GM12878 (cell line): Measurements from ENCODE around the gene DESI1. TPM values are rescaled to one million over a fixed set of nuclear protein-coding genes. Genes with fewer than 3 reads are reported as not detected.

Source experiments
- BHLHE40 ChIP-seq, 2 experiments: fragments of 450-650 bp in 1 of 2; IDR thresholded peaks; 2 replicates each; pipeline ENCODE4 v1.6.1; 2011 to 2017; ENCODE audit warnings: low read depth in 2 of 2, borderline replicate concordance in 1 of 2, improper control_type of control experiment in 1 of 2, low read length in 1 of 2, mild to moderate bottlenecking in 1 of 2
- CHD4 ChIP-seq: fragments of 200-600 bp; sonication (generic); IDR thresholded peaks from 2 replicates; pipeline ENCODE4 v1.6.1; 2016; ENCODE audit warnings: mild to moderate bottlenecking
- FOS ChIP-seq: IDR thresholded peaks from 3 replicates; pipeline ENCODE4 v1.6.1; 2011; ENCODE audit warnings: borderline replicate concordance; ENCODE audit not compliant: insufficient read length; ENCODE audit errors: extremely low read depth
- JUND ChIP-seq: IDR thresholded peaks from 2 replicates; pipeline ENCODE4 v1.6.1; 2012; ENCODE audit warnings: low read depth, mild to moderate bottlenecking, low read length, improper control_type of control experiment, moderate library complexity
- MEF2A ChIP-seq: IDR thresholded peaks from 2 replicates; pipeline ENCODE4 v1.6.1; 2011; ENCODE audit warnings: low read depth, mild to moderate bottlenecking, low read length, moderate library complexity; ENCODE audit not compliant: insufficient read depth
- MEF2B ChIP-seq: fragments of 450-650 bp; IDR thresholded peaks from 2 replicates; pipeline ENCODE4 v1.6.1; 2018; ENCODE audit warnings: mild to moderate bottlenecking, moderate library complexity; ENCODE audit not compliant: partially characterized antibody, poor library complexity, severe bottlenecking
- NFXL1 ChIP-seq: fragments of 450-650 bp; IDR thresholded peaks from 2 replicates; pipeline ENCODE4 v1.6.1; 2017; ENCODE audit warnings: antibody characterized with exemption, mild to moderate bottlenecking, borderline replicate concordance
- NR2C2 ChIP-seq: IDR thresholded peaks from 2 replicates; pipeline ENCODE4 v1.6.1; 2011; ENCODE audit warnings: borderline replicate concordance, low read depth; ENCODE audit not compliant: control insufficient read depth, insufficient read length
- NR2F1 ChIP-seq: fragments of 450-650 bp; conservative IDR thresholded peaks from 2 replicates; pipeline ENCODE4 v1.6.1; 2017; ENCODE audit warnings: mild to moderate bottlenecking
- NRF1 ChIP-seq: conservative IDR thresholded peaks from 2 replicates; pipeline ENCODE4 v1.6.1; 2011; ENCODE audit warnings: mild to moderate bottlenecking, low read depth, low read length, improper control_type of control experiment
- PML ChIP-seq: IDR thresholded peaks from 2 replicates; pipeline ENCODE4 v1.6.1; 2012; ENCODE audit warnings: low read length, inconsistent platforms
- RB1 ChIP-seq: fragments of 450-650 bp; formaldehyde crosslinking; IDR thresholded peaks from 2 replicates; pipeline ENCODE4 v1.6.1; 2017; ENCODE audit warnings: mild to moderate bottlenecking, borderline replicate concordance
- RBBP5 ChIP-seq: fragments of 200-600 bp; sonication (generic); conservative IDR thresholded peaks from 2 replicates; pipeline ENCODE4 v1.6.1; 2016
- SIX5 ChIP-seq: IDR thresholded peaks from 2 replicates; pipeline ENCODE4 v1.6.1; 2011; ENCODE audit warnings: mild to moderate bottlenecking, low read depth, low read length, moderate library complexity; ENCODE audit not compliant: severe bottlenecking
- SMAD1 ChIP-seq: fragments of 450-650 bp; IDR thresholded peaks from 2 replicates; pipeline ENCODE4 v1.6.1; 2018; ENCODE audit warnings: mild to moderate bottlenecking, low read depth; ENCODE audit not compliant: partially characterized antibody
- TBL1XR1 ChIP-seq: IDR thresholded peaks from 2 replicates; pipeline ENCODE4 v1.6.1; 2012; ENCODE audit warnings: low read depth, low read length, improper control_type of control experiment
- TCF12 ChIP-seq: IDR thresholded peaks from 2 replicates; pipeline ENCODE4 v1.6.1; 2011; ENCODE audit warnings: low read depth, mild to moderate bottlenecking, low read length
- YY1 ChIP-seq: IDR thresholded peaks from 2 replicates; pipeline ENCODE4 v1.6.1; 2011; ENCODE audit warnings: low read depth, mild to moderate bottlenecking, low read length
- polyA plus RNA-seq, 11 experiments: library from polyadenylated mRNA; depleted of rRNA in 4 of 11; unstranded in 6 of 11; stranded (reverse) in 5 of 11; fragments of >200 nt; fragmentation: Nextera tagmentation in 4 of 11; fragmentation: Illumina TruSeq in 1 of 11; extraction: Ambion mirVana in 4 of 11; extraction: Trizol in 1 of 11; gene quantifications; 1 replicate in 1 of 11; 2 replicates in 10 of 11; pipeline versions ENCODE4 v1.2.1 to v1.2.3, GENCODE V29; 2011 to 2016; ENCODE audit warnings: inconsistent platforms in 2 of 11, missing spikeins in 2 of 11, low read depth in 1 of 11
- total RNA-seq, 4 experiments: library from RNA; depleted of rRNA in 3 of 4; stranded (reverse); fragments of >200 nt in 3 of 4; fragmentation: Illumina TruSeq in 1 of 4; extraction: Trizol in 1 of 4; gene quantifications; 2 replicates each; pipeline versions ENCODE4 v1.2.1 to v1.2.3, GENCODE V29; 2013 to 2021
- TF ChIP-seq, protein P1 (sequence below): fragments of 450-650 bp; IDR thresholded peaks from 2 replicates; pipeline ENCODE4 v1.6.1; 2017; ENCODE audit warnings: low read depth, mild to moderate bottlenecking, moderate library complexity
- TF ChIP-seq, protein P2 (sequence below): fragments of 450-650 bp; IDR thresholded peaks from 2 replicates; pipeline ENCODE4 v1.6.1; 2018; ENCODE audit warnings: borderline replicate concordance, mild to moderate bottlenecking; ENCODE audit not compliant: partially characterized antibody
- TF ChIP-seq, protein P3 (sequence below), 3 experiments: IDR thresholded peaks in 2 of 3; conservative IDR thresholded peaks in 1 of 3; 2 replicates each; pipeline ENCODE4 v1.5.1; 2011; ENCODE audit warnings: low read depth in 3 of 3, low read length in 3 of 3, mild to moderate bottlenecking in 3 of 3, control low read depth in 2 of 3, moderate library complexity in 2 of 3, inconsistent platforms in 1 of 3, mixed read lengths in 1 of 3; ENCODE audit not compliant: control insufficient read depth in 2 of 3, insufficient read depth in 1 of 3; ENCODE audit errors: extremely low read depth in 1 of 3
- TF ChIP-seq, protein P4 (sequence below): fragments of 450-650 bp; IDR thresholded peaks from 2 replicates; pipeline ENCODE4 v1.6.1; 2017; ENCODE audit warnings: mild to moderate bottlenecking

DESI1 gene
- total and polyA plus RNA-seq, 10 of the 15 experiments (the other 5 are each of a cell fraction or from before 2014, with no cell fraction given): 8.0 to 76.8 (median 40.6) TPM

DNA sequence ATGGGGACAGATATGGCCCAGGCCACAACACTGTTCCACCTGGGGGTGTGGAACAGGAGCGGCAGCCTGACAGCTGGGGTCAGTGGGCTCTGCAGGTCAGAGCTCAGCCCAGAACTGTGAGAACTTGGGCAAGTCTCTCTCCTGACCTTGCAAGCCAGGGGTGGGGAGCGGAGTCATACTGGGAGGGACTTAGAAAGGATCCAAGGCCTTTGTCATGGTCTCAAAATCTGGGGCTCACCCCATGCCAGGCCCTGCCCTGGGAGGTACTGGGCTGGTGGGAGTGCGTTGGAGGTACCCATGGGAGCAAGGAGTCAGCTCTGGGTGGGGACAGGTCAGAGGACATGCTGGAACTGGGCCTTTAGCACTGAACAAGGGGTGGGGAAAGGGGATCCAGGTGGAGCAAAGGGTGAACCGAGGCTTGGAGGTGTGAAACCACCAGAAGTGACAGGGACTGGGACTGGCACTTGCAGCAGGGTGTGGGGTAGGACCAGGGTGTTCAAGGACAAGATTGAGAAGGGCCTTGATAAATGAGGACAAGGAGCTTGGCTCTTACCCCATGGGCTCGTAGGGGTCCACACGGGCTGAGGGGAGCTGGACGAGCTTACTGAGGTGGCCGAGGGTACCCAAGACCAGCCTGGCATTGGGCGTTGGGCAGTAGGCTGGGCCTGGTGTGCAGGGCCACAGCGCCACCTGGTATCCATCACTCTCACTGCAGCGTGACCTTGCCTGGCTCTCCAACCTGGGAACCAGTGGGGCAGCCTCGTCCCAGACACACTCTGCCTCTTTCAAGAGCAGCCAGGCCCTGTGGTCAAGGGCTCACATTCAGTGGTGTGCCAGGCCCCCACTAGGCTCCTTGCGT is 23.8 kb downstream of the DESI1 start (continued):
- TF ChIP-seq, protein P1, sequence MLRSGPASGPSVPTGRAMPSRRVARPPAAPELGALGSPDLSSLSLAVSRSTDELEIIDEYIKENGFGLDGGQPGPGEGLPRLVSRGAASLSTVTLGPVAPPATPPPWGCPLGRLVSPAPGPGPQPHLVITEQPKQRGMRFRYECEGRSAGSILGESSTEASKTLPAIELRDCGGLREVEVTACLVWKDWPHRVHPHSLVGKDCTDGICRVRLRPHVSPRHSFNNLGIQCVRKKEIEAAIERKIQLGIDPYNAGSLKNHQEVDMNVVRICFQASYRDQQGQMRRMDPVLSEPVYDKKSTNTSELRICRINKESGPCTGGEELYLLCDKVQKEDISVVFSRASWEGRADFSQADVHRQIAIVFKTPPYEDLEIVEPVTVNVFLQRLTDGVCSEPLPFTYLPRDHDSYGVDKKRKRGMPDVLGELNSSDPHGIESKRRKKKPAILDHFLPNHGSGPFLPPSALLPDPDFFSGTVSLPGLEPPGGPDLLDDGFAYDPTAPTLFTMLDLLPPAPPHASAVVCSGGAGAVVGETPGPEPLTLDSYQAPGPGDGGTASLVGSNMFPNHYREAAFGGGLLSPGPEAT: no peak
- TF ChIP-seq, protein P2, sequence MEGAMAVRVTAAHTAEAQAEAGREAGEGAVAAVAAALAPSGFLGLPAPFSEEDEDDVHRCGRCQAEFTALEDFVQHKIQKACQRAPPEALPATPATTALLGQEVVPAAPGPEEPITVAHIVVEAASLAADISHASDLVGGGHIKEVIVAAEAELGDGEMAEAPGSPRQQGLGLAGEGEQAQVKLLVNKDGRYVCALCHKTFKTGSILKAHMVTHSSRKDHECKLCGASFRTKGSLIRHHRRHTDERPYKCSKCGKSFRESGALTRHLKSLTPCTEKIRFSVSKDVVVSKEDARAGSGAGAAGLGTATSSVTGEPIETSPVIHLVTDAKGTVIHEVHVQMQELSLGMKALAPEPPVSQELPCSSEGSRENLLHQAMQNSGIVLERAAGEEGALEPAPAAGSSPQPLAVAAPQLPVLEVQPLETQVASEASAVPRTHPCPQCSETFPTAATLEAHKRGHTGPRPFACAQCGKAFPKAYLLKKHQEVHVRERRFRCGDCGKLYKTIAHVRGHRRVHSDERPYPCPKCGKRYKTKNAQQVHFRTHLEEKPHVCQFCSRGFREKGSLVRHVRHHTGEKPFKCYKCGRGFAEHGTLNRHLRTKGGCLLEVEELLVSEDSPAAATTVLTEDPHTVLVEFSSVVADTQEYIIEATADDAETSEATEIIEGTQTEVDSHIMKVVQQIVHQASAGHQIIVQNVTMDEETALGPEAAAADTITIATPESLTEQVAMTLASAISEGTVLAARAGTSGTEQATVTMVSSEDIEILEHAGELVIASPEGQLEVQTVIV: no peak
- TF ChIP-seq YY1 (no peak), RB1 (no peak), MEF2A (no peak), NRF1 (no peak), NR2C2 (no peak), RBBP5 (no peak), TBL1XR1 (no peak), BHLHE40 (IDR thresholded peaks at IDR 0.05; ENCODE audit: borderline replicate concordance in 1 of 2, low read depth in 2 of 2, low read length in 1 of 2) (peak in 1 of 2 experiments; percentile 24; a peak in 1 of 4 replicates), SIX5 (no peak), NR2F1 (0 out of 2 replicates have a peak, but pooled peaks have one; percentile 30), PML (no peak), NFXL1 (no peak), JUND (no peak), TCF12 (no peak), CHD4 (no peak), SMAD1 (no peak), FOS (no peak), MEF2B (no peak)
- TF ChIP-seq, protein P3, sequence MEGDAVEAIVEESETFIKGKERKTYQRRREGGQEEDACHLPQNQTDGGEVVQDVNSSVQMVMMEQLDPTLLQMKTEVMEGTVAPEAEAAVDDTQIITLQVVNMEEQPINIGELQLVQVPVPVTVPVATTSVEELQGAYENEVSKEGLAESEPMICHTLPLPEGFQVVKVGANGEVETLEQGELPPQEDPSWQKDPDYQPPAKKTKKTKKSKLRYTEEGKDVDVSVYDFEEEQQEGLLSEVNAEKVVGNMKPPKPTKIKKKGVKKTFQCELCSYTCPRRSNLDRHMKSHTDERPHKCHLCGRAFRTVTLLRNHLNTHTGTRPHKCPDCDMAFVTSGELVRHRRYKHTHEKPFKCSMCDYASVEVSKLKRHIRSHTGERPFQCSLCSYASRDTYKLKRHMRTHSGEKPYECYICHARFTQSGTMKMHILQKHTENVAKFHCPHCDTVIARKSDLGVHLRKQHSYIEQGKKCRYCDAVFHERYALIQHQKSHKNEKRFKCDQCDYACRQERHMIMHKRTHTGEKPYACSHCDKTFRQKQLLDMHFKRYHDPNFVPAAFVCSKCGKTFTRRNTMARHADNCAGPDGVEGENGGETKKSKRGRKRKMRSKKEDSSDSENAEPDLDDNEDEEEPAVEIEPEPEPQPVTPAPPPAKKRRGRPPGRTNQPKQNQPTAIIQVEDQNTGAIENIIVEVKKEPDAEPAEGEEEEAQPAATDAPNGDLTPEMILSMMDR (IDR thresholded peaks at IDR 0.05 in 2 of 3, conservative IDR thresholded peaks at IDR 0.05 in 1 of 3; ENCODE audit: control insufficient read depth in 2 of 3, extremely low read depth in 1 of 3, insufficient read depth in 1 of 3, low read depth in 3 of 3, low read length in 3 of 3): peak; percentile 63 to 83 (median 74)
- TF ChIP-seq, protein P4, sequence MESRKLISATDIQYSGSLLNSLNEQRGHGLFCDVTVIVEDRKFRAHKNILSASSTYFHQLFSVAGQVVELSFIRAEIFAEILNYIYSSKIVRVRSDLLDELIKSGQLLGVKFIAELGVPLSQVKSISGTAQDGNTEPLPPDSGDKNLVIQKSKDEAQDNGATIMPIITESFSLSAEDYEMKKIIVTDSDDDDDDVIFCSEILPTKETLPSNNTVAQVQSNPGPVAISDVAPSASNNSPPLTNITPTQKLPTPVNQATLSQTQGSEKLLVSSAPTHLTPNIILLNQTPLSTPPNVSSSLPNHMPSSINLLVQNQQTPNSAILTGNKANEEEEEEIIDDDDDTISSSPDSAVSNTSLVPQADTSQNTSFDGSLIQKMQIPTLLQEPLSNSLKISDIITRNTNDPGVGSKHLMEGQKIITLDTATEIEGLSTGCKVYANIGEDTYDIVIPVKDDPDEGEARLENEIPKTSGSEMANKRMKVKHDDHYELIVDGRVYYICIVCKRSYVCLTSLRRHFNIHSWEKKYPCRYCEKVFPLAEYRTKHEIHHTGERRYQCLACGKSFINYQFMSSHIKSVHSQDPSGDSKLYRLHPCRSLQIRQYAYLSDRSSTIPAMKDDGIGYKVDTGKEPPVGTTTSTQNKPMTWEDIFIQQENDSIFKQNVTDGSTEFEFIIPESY: no peak
